Activated CD8-positive, alpha-beta memory T cell treated with anti-CD3 and anti-CD28 coated beads, Interleukin-2, amount 10 ng/mL, durations not matched to agents 7 days and 5 days (primary cell): ENCODE results near the gene KSR2. TPM values are rescaled to one million over a fixed set of nuclear protein-coding genes. Genes with fewer than 3 reads are reported as not detected.

Experiments used
- ATAC-seq: fragments of 150-1000 bp; cut with Tn5 transposase; one replicate; pipeline ENCODE4 v1.10.0; 2021; ENCODE audit warnings: moderate library complexity
- CTCF ChIA-PET: fragments of 350-600 bp; sonication (Branson Sonifier 250); formaldehyde crosslinking; loops from one replicate; lab custom pipeline; 2021; ENCODE audit warnings: antibody characterized with exemption; lab: Charles Lee
- DNase-seq: peaks from one replicate; pipeline ENCODE4 v3.0.0-alpha.2; 2020
- H3K27ac Mint-ChIP-seq: one replicate; pipeline ENCODE4 v1.8.0; 2021; ENCODE audit warnings: mild to moderate bottlenecking, mixed read lengths
- H3K27me3 Mint-ChIP-seq: one replicate; pipeline ENCODE4 v1.8.0; 2021; ENCODE audit warnings: mixed read lengths
- H3K36me3 Mint-ChIP-seq: one replicate; pipeline ENCODE4 v1.8.0; 2021; ENCODE audit warnings: mild to moderate bottlenecking, mixed read lengths
- H3K4me1 Mint-ChIP-seq: one replicate; pipeline ENCODE4 v1.8.0; 2021; ENCODE audit warnings: mixed read lengths
- H3K4me3 Mint-ChIP-seq: one replicate; pipeline ENCODE4 v1.8.0; 2021; ENCODE audit warnings: mild to moderate bottlenecking, moderate library complexity, mixed read lengths
- H3K9me3 Mint-ChIP-seq: one replicate; pipeline ENCODE4 v1.8.0; 2022; ENCODE audit warnings: low read depth, mixed read lengths
- total RNA-seq, 2 experiments: library from RNA; stranded (reverse); gene quantifications; one replicate each; pipeline ENCODE4 v1.2.3, GENCODE V29; 2021

KSR2 gene
- total RNA-seq, 2 experiments from 2014 or later: not detected

- Mint-ChIP-seq H3K4me3 (no peak overlapping the region), H3K27ac (no peak overlapping the region), H3K4me1 (no peaks in the 10 kb centered on the region), H3K27me3 (no peaks in the 10 kb centered on the region), H3K9me3 (no peaks in the 10 kb centered on the region), H3K36me3 (no peaks in the 10 kb centered on the region)
- no peak for DNase-seq
- CTCF ChIA-PET: interaction anchor here (1.5 kb wide), 1 partner anchor 79 kb away, joined by 3 read pairs; no protein-coding TSS in a partner anchor
- no peak for ATAC-seq
These were observed 31.9 kb downstream of the KSR2 start for GRCh38 chr12:117936722-117937484.

- no peaks in the 10 kb centered on the region for H3K9me3 Mint-ChIP-seq
- no peak for ATAC-seq
- no peak overlapping the region for H3K27ac Mint-ChIP-seq
- CTCF ChIA-PET: no interaction called here
- no peak for DNase-seq
- no peak overlapping the region for H3K4me3 Mint-ChIP-seq
- H3K4me1 Mint-ChIP-seq: no peaks in the 10 kb centered on the region
- no peaks in the 10 kb centered on the region for H3K27me3 Mint-ChIP-seq
- no peaks in the 10 kb centered on the region for H3K36me3 Mint-ChIP-seq
These were observed 35.2 kb downstream of the KSR2 start for GRCh38 chr12:117933545-117933944.

- no peak for ATAC-seq
- Mint-ChIP-seq H3K27me3 (peaks cover 3% of the 10 kb centered on the region), H3K36me3 (no peaks in the 10 kb centered on the region), H3K4me1 (no peaks in the 10 kb centered on the region), H3K27ac (no peak overlapping the region), H3K9me3 (no peaks in the 10 kb centered on the region), H3K4me3 (no peak overlapping the region)
- DNase-seq: no peak
- CTCF ChIA-PET: no interaction called here
These were observed 42.3 kb downstream of the KSR2 start for GRCh38 chr12:117926391-117926899.

GRCh38 chr12:117921929-117922777, 46.6 kb downstream of the KSR2 start:
- no peak overlapping the region for H3K4me3 Mint-ChIP-seq
- H3K9me3 Mint-ChIP-seq: no peaks in the 10 kb centered on the region
- H3K27me3 Mint-ChIP-seq: peaks cover 3% of the 10 kb centered on the region
- H3K4me1 Mint-ChIP-seq: no peaks in the 10 kb centered on the region
- H3K36me3 Mint-ChIP-seq: no peaks in the 10 kb centered on the region
- CTCF ChIA-PET: no interaction called here
- H3K27ac Mint-ChIP-seq: no peak overlapping the region
- no peak for ATAC-seq
- DNase-seq: no peak

GRCh38 chr12:117919479-117919878, 49.3 kb downstream of the KSR2 start:
- no peaks in the 10 kb centered on the region for H3K9me3 Mint-ChIP-seq
- H3K36me3 Mint-ChIP-seq: no peaks in the 10 kb centered on the region
- ATAC-seq (no peak), DNase-seq (no peak)
- H3K27ac Mint-ChIP-seq: no peak overlapping the region
- no peak overlapping the region for H3K4me3 Mint-ChIP-seq
- no peaks in the 10 kb centered on the region for H3K4me1 Mint-ChIP-seq
- CTCF ChIA-PET: no interaction called here
- peaks cover 3% of the 10 kb centered on the region for H3K27me3 Mint-ChIP-seq

- no peak overlapping the region for H3K4me3 Mint-ChIP-seq
- DNase-seq (no peak), ATAC-seq (no peak)
- no peaks in the 10 kb centered on the region for H3K9me3 Mint-ChIP-seq
- no peak overlapping the region for H3K27ac Mint-ChIP-seq
- H3K4me1 Mint-ChIP-seq: no peaks in the 10 kb centered on the region
- H3K36me3 Mint-ChIP-seq: no peaks in the 10 kb centered on the region
- CTCF ChIA-PET: no interaction called here
- no peaks in the 10 kb centered on the region for H3K27me3 Mint-ChIP-seq
These were observed 54.1 kb downstream of the KSR2 start for GRCh38 chr12:117914686-117915085.

GRCh38 chr12:117912756-117913155, 56.0 kb downstream of the KSR2 start:
- Mint-ChIP-seq H3K4me1 (no peaks in the 10 kb centered on the region), H3K27ac (no peak overlapping the region), H3K36me3 (no peaks in the 10 kb centered on the region), H3K4me3 (no peak overlapping the region), H3K9me3 (no peaks in the 10 kb centered on the region), H3K27me3 (peaks cover under 1% of the 10 kb centered on the region)
- DNase-seq (no peak), ATAC-seq (no peak)
- CTCF ChIA-PET: interaction anchor here (1.0 kb wide), 1 partner anchor 8 kb away, joined by 3 read pairs; no protein-coding TSS in a partner anchor

GRCh38 chr12:117908411-117908810, 60.4 kb downstream of the KSR2 start:
- Mint-ChIP-seq H3K27ac (no peak overlapping the region), H3K27me3 (peaks cover 2% of the 10 kb centered on the region), H3K4me1 (no peaks in the 10 kb centered on the region), H3K9me3 (no peaks in the 10 kb centered on the region), H3K4me3 (no peak overlapping the region), H3K36me3 (no peaks in the 10 kb centered on the region)
- ATAC-seq (no peak), DNase-seq (no peak)
- CTCF ChIA-PET: interaction anchor here (0.6 kb wide), 1 partner anchor 1672 kb away, joined by 3 read pairs; no protein-coding TSS in a partner anchor

- Mint-ChIP-seq H3K27me3 (peaks cover 2% of the 10 kb centered on the region), H3K4me3 (no peak overlapping the region), H3K27ac (no peak overlapping the region), H3K4me1 (no peaks in the 10 kb centered on the region), H3K9me3 (no peaks in the 10 kb centered on the region), H3K36me3 (no peaks in the 10 kb centered on the region)
- DNase-seq: no peak
- CTCF ChIA-PET: interaction anchor here (0.6 to 1.1 kb wide), 2 partner anchors 18 to 1799 kb away, joined by 3 to 4 read pairs; no protein-coding TSS in a partner anchor
- ATAC-seq: no peak
These were observed 61.6 kb downstream of the KSR2 start for GRCh38 chr12:117907108-117907689.

- H3K27me3 Mint-ChIP-seq: peaks cover 2% of the 10 kb centered on the region
- H3K9me3 Mint-ChIP-seq: no peaks in the 10 kb centered on the region
- no peak overlapping the region for H3K27ac Mint-ChIP-seq
- no peaks in the 10 kb centered on the region for H3K4me1 Mint-ChIP-seq
- CTCF ChIA-PET: no interaction called here
- ATAC-seq (no peak), DNase-seq (no peak)
- no peaks in the 10 kb centered on the region for H3K36me3 Mint-ChIP-seq
- no peak overlapping the region for H3K4me3 Mint-ChIP-seq
These were observed 64.7 kb downstream of the KSR2 start for GRCh38 chr12:117904051-117904450.

GRCh38 chr12:117903110-117903840, 65.5 kb downstream of the KSR2 start:
- Mint-ChIP-seq H3K36me3 (no peaks in the 10 kb centered on the region), H3K4me1 (no peaks in the 10 kb centered on the region), H3K27me3 (peaks cover 2% of the 10 kb centered on the region), H3K9me3 (no peaks in the 10 kb centered on the region), H3K4me3 (no peak overlapping the region), H3K27ac (no peak overlapping the region)
- CTCF ChIA-PET: no interaction called here
- ATAC-seq (no peak), DNase-seq (no peak)

- H3K27ac Mint-ChIP-seq: no peak overlapping the region
- H3K36me3 Mint-ChIP-seq: no peaks in the 10 kb centered on the region
- DNase-seq (no peak), ATAC-seq (no peak)
- H3K9me3 Mint-ChIP-seq: no peaks in the 10 kb centered on the region
- no peak overlapping the region for H3K4me3 Mint-ChIP-seq
- no peaks in the 10 kb centered on the region for H3K4me1 Mint-ChIP-seq
- CTCF ChIA-PET: no interaction called here
- H3K27me3 Mint-ChIP-seq: no peaks in the 10 kb centered on the region
These were observed 67.2 kb downstream of the KSR2 start for GRCh38 chr12:117901631-117902030.

- H3K27me3 Mint-ChIP-seq: no peaks in the 10 kb centered on the region
- H3K36me3 Mint-ChIP-seq: no peaks in the 10 kb centered on the region
- no peak overlapping the region for H3K4me3 Mint-ChIP-seq
These were observed 68.2 kb downstream of the KSR2 start for GRCh38 chr12:117900561-117900960.

More at GRCh38 chr12:117900561-117900960, 68.2 kb downstream of the KSR2 start:
- H3K27ac Mint-ChIP-seq: no peak overlapping the region
- no peaks in the 10 kb centered on the region for H3K4me1 Mint-ChIP-seq
- H3K9me3 Mint-ChIP-seq: no peaks in the 10 kb centered on the region
- DNase-seq: no peak
- ATAC-seq: no peak
- CTCF ChIA-PET: no interaction called here
